ENCODE measurements around the gene IGBP1.
"Not testable (repeated sequence)": the region's sequence is repeated elsewhere in the genome, so short reads cannot be mapped to it uniquely, and the experiment has no call there.

DNA sequence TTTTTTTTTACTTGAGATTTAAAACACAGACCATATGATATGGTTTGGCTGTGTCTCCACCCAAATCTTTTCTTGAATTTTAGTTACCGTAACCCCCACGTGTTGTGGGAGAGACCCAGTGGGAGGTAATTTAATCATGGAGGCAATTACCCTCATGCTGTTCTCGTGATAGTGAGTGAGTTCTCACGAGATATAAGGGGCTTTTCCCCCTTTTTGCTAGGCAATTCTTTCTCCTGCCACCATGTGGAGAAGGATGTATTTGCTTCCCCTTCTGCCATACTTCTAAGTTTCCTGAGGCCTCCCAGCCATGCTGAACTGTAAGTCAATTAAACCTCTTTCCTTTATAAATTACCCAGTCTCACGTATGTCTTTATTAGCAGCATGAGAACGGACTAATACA, 76.3 kb downstream of the IGBP1 start:
- TF ChIP-seq CTCF (IDR thresholded peaks at IDR 0.05); MLX (CRISPR knock-in tag; IDR thresholded peaks at IDR 0.05); ESRRA (CRISPR knock-in tag; IDR thresholded peaks at IDR 0.05; ENCODE audit: borderline replicate concordance); SP1 (CRISPR knock-in tag; conservative IDR thresholded peaks at IDR 0.05); ZNF232 (CRISPR knock-in tag; IDR thresholded peaks at IDR 0.05); STAT6 (CRISPR knock-in tag; conservative IDR thresholded peaks at IDR 0.05; ENCODE audit: low read depth); SMAD4 (CRISPR knock-in tag; IDR thresholded peaks at IDR 0.05); ATF6 (CRISPR knock-in tag; IDR thresholded peaks at IDR 0.05); ZSCAN18 (CRISPR knock-in tag; IDR thresholded peaks at IDR 0.05); ATF1 (CRISPR knock-in tag; IDR thresholded peaks at IDR 0.05); TCF7 (CRISPR knock-in tag; IDR thresholded peaks at IDR 0.05; ENCODE audit: low read depth); GTF2I (CRISPR knock-in tag; conservative IDR thresholded peaks at IDR 0.05): not testable (repeated sequence)

Data from WTC11 (cell line).